ENCODE measurements around the gene MIOS. TPM values are rescaled to one million over a fixed set of nuclear protein-coding genes. Genes with fewer than 3 reads are reported as not detected.

The MIOS gene
- total and polyA plus RNA-seq, 5 donors from 2014 or later: 17.9 to 40.0 (median 23.2) TPM

DNA sequence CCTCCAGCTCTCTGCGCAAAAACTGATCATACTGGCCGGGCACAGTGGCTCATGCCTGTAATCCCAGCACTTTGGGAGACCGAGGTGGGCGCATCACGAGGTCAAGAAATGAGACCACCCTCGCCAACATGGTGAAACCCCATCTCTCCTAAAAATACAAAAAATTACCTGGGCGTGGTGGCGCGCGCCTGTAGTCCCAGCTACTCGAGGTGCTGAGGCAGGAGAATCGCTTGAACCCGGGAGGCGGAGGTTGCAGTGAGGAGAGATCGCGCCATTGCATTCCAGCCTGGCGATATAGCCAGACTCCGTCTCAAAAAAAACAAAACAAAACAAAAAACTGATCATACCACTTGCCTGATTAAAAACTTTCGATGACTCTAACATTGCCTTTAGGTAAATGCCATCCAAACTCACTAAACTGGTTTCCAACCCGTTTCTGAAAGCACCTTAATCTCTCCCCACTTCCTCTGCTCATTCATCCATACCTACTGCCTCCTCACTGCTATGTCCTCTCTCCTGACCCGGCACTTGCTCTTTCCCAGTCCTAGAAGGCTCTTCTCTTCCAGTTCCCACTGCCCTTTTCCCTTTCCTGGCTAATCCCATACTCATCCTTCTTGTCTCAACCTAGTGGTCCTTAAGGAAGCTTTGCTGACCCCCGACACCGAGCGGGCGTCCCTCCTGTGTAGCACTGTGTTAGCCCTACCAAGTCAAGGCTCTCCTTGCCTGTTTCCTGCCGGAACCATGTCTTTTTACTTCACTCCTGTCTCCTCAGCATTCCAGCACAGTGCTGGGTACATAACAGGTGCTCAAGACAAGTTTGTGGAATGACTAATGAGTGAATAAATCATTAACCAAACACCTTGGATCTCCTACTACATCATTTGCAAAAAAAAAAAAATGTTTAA is 686 bp upstream of the MIOS start:
- Histone ChIP-seq H3K27ac (ENCODE audit: insufficient read depth, low read length, poor library complexity, severe bottlenecking) (peak overlapping the region; percentile 91), H3K27me3 (ENCODE audit: control insufficient read depth, insufficient read depth, low read length) (no peaks in the 10 kb centered on the region), H3K36me3 (ENCODE audit: control insufficient read depth, insufficient read depth, low read length) (no peaks in the 10 kb centered on the region), H3K9me3 (ENCODE audit: control insufficient read depth in 2 of 2, low read length in 2 of 2) (no peaks in the 10 kb centered on the region), H3K4me1 (ENCODE audit: control insufficient read depth, insufficient read depth, low read length, poor library complexity, severe bottlenecking) (peaks cover 39% of the 10 kb centered on the region), H3K4me3 (ENCODE audit: low read depth, low read length) (peak overlapping the region; percentile 78)
- ATAC-seq (ENCODE audit: low read depth in 2 of 2): no peak
- H3K27ac Mint-ChIP-seq: no peak overlapping the region
- peak in 1 of 3 donors; percentile 2 for DNase-seq
- H3K27me3 Mint-ChIP-seq: no peaks in the 10 kb centered on the region
- peaks cover 20 to 39% (median 35%) of the 10 kb centered on the region in 4 donors for H3K4me1 Mint-ChIP-seq
- H3K36me3 Mint-ChIP-seq: peaks cover 3% of the 10 kb centered on the region
- no peak overlapping the region for H3K4me3 Mint-ChIP-seq
- peaks cover 0 to 1% (median 0%) of the 10 kb centered on the region in 7 donors for H3K9me3 Mint-ChIP-seq

DNA sequence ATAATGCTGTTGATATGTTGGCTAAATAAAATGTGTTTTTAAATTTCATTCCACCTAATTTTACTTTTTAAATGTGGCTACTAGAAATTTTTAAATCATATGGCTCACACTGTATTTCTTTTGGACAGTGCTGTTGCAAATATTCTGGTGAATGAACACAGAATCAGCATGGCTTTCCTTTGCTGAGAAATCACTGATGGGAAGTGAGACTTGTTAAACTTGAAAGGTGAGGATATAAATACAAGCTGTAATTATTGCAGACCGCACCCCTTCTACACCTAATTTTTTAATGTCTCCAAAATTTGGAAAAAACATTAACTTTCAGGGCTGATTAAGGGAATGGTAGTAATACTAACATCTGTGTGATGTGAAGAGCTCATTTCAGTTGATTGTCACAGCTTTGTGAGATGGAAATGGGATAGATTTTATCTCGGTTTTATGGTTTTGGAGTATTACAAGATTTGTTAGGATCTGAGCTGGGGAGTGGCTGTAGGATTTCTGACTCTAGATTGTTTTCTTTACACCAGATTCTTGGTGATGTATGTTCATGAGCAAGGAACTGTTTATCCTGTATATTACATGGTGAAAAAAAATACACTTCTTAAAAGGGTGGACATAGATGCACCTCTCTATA is 1.3 kb downstream of the MIOS start:
- H3K4me3 ChIP-seq (ENCODE audit: low read depth, low read length): peak overlapping the region; percentile 95
- no peaks in the 10 kb centered on the region for H3K27me3 ChIP-seq (ENCODE audit: control insufficient read depth, insufficient read depth, low read length)
- peak overlapping the region; percentile 91 for H3K27ac ChIP-seq (ENCODE audit: insufficient read depth, low read length, poor library complexity, severe bottlenecking)
- Mint-ChIP-seq H3K9me3 (peaks cover 0 to 1% (median 0%) of the 10 kb centered on the region in 7 donors), H3K27me3 (no peaks in the 10 kb centered on the region), H3K4me3 (peak overlapping the region; percentile 77 to 97 (median 86)), H3K27ac (peak overlapping the region; percentile 94 to 98 (median 94)), H3K4me1 (peaks cover 20 to 46% (median 39%) of the 10 kb centered on the region in 4 donors), H3K36me3 (peaks cover 7% of the 10 kb centered on the region)
- H3K4me1 ChIP-seq (ENCODE audit: control insufficient read depth, insufficient read depth, low read length, poor library complexity, severe bottlenecking): peaks cover 39% of the 10 kb centered on the region
- peaks cover 4% of the 10 kb centered on the region for H3K36me3 ChIP-seq (ENCODE audit: control insufficient read depth, insufficient read depth, low read length)
- peak in 1 of 3 donors; percentile 14 for DNase-seq
- no peak for ATAC-seq (ENCODE audit: low read depth in 2 of 2)
- H3K9me3 ChIP-seq (ENCODE audit: control insufficient read depth in 2 of 2, low read length in 2 of 2): no peaks in the 10 kb centered on the region

DNA sequence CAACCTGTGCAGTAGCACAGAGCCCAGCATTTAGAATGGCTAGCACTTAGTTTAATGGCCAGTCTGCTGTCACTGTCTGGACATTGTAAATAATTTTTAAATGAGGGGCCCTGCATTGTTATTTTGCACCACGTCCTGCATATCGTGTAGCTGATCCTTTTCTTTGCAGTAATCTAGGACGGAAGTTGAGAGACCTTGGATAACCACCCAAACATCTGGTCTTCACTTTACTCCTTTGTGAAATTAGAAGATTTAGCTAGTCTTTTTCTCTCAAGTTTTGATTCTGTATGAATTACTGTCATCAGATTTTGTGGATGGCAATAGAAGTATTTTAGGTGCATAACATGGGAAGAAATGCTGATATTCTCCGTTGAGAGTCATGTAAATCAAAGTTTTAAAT is 1.9 kb downstream of the MIOS start:
- DNase-seq: no peak
- Histone ChIP-seq H3K27ac (ENCODE audit: insufficient read depth, low read length, poor library complexity, severe bottlenecking) (peak overlapping the region; percentile 91), H3K4me3 (ENCODE audit: low read depth, low read length) (peak overlapping the region; percentile 95), H3K27me3 (ENCODE audit: control insufficient read depth, insufficient read depth, low read length) (no peaks in the 10 kb centered on the region), H3K36me3 (ENCODE audit: control insufficient read depth, insufficient read depth, low read length) (peaks cover 5% of the 10 kb centered on the region), H3K4me1 (ENCODE audit: control insufficient read depth, insufficient read depth, low read length, poor library complexity, severe bottlenecking) (peaks cover 39% of the 10 kb centered on the region), H3K9me3 (ENCODE audit: control insufficient read depth in 2 of 2, low read length in 2 of 2) (no peaks in the 10 kb centered on the region)
- peaks cover 20 to 48% (median 40%) of the 10 kb centered on the region in 4 donors for H3K4me1 Mint-ChIP-seq
- H3K27ac Mint-ChIP-seq: peak overlapping the region; percentile 64 to 94 (median 94)
- peak overlapping the region; percentile 77 to 97 (median 86) for H3K4me3 Mint-ChIP-seq
- peaks cover 12% of the 10 kb centered on the region for H3K36me3 Mint-ChIP-seq
- no peak for ATAC-seq (ENCODE audit: low read depth in 2 of 2)
- H3K27me3 Mint-ChIP-seq: no peaks in the 10 kb centered on the region
- peaks cover 0 to 1% (median 0%) of the 10 kb centered on the region in 7 donors for H3K9me3 Mint-ChIP-seq

DNA sequence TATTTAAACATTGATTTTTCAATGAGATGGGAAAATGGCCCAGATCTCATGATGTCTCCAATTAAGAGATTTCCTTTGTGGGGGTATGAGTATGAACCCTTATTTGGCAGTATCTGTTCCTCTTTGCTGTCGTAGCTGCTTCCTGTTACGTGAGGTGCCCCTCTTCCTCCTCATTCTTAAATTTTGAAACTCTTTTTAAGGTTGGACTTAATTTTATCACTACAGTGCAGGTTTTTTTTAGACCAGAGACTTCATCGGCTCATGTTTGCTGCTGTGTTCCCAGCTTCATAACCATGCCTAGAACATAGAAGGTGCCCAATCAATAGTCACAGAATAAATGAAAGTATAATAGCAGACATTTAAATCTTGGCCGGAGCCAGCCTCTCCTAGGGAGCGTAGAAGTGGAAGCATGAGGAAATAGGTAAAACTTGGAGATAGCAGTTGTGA is 2.4 kb downstream of the MIOS start:
- Histone ChIP-seq H3K27me3 (ENCODE audit: control insufficient read depth, insufficient read depth, low read length) (no peaks in the 10 kb centered on the region), H3K4me1 (ENCODE audit: control insufficient read depth, insufficient read depth, low read length, poor library complexity, severe bottlenecking) (peaks cover 39% of the 10 kb centered on the region), H3K4me3 (ENCODE audit: low read depth, low read length) (peak overlapping the region; percentile 95), H3K36me3 (ENCODE audit: control insufficient read depth, insufficient read depth, low read length) (peaks cover 5% of the 10 kb centered on the region), H3K27ac (ENCODE audit: insufficient read depth, low read length, poor library complexity, severe bottlenecking) (peak overlapping the region; percentile 91), H3K9me3 (ENCODE audit: control insufficient read depth in 2 of 2, low read length in 2 of 2) (no peaks in the 10 kb centered on the region)
- H3K36me3 Mint-ChIP-seq: peaks cover 17% of the 10 kb centered on the region
- peak overlapping the region; percentile 64 to 94 (median 94) for H3K27ac Mint-ChIP-seq
- H3K4me1 Mint-ChIP-seq: peaks cover 20 to 53% (median 42%) of the 10 kb centered on the region in 4 donors
- DNase-seq (peak in 2 of 3 donors; percentile 57 to 72), ATAC-seq (ENCODE audit: low read depth in 2 of 2) (peak; percentile 34 to 35)
- H3K27me3 Mint-ChIP-seq: no peaks in the 10 kb centered on the region
- H3K9me3 Mint-ChIP-seq: peaks cover 0 to 1% (median 0%) of the 10 kb centered on the region in 7 donors
- peak overlapping the region; percentile 77 to 97 (median 86) for H3K4me3 Mint-ChIP-seq

DNA sequence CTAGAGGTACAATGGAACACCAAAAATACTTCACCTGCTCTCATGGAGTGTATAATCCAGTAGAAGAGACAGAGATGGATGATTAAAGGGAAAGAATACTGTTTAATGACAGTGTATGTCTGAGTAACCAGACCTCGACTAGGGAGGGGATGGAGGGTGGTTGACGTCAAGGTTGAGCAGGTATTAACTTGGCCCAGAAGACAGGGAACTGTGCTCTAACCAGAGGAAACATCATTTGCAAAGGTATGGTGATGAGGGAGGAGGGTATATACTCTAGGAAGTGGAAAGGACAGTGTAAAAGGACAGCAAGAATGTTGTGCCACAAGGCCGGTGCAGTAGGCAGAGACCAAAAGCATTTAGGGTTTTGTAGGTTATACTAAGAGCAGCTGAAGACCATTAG is 2.9 kb downstream of the MIOS start:
- peaks cover 21% of the 10 kb centered on the region for H3K36me3 Mint-ChIP-seq
- H3K4me3 Mint-ChIP-seq: peak overlapping the region; percentile 77 to 97 (median 86)
- peaks cover 0 to 1% (median 0%) of the 10 kb centered on the region in 7 donors for H3K9me3 Mint-ChIP-seq
- H3K27ac Mint-ChIP-seq: peak overlapping the region; percentile 38 to 94 (median 94)
- peaks cover 20 to 56% (median 44%) of the 10 kb centered on the region in 4 donors for H3K4me1 Mint-ChIP-seq
- Histone ChIP-seq H3K27me3 (ENCODE audit: control insufficient read depth, insufficient read depth, low read length) (no peaks in the 10 kb centered on the region), H3K4me3 (ENCODE audit: low read depth, low read length) (peak overlapping the region; percentile 95), H3K27ac (ENCODE audit: insufficient read depth, low read length, poor library complexity, severe bottlenecking) (peak overlapping the region; percentile 91), H3K9me3 (ENCODE audit: control insufficient read depth in 2 of 2, low read length in 2 of 2) (no peaks in the 10 kb centered on the region), H3K4me1 (ENCODE audit: control insufficient read depth, insufficient read depth, low read length, poor library complexity, severe bottlenecking) (peaks cover 39% of the 10 kb centered on the region), H3K36me3 (ENCODE audit: control insufficient read depth, insufficient read depth, low read length) (peaks cover 5% of the 10 kb centered on the region)
- ATAC-seq (ENCODE audit: low read depth in 2 of 2) (no peak), DNase-seq (no peak)
- no peaks in the 10 kb centered on the region for H3K27me3 Mint-ChIP-seq

DNA sequence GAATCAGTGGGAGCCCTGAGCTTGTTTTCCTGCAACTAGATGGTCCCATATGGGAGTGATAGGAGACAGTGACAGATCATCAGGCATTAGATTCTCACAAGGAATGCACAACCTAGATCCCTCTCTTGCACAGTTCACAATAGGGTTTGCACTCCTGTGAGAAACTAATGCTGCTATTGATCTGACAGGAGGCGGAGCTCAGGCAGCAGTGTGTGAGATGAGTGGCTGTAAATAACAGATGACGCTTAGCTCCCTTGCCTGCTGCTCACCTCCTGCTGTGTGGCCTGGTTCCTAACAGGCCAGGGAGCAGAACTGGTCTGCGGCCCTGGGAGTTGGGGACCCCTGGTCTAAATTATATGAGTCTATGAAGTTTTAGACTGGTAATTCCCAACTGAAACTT is 3.9 kb downstream of the MIOS start:
- H3K4me1 ChIP-seq (ENCODE audit: control insufficient read depth, insufficient read depth, low read length, poor library complexity, severe bottlenecking): peaks cover 39% of the 10 kb centered on the region
- Mint-ChIP-seq H3K4me3 (peak overlapping the region in 3 of 4 donors; percentile 12 to 52 (median 27)), H3K9me3 (peaks cover 0 to 1% (median 0%) of the 10 kb centered on the region in 7 donors), H3K27me3 (no peaks in the 10 kb centered on the region), H3K4me1 (peaks cover 20 to 56% (median 46%) of the 10 kb centered on the region in 4 donors), H3K27ac (peak overlapping the region in 2 of 3 donors; percentile 94), H3K36me3 (peaks cover 21% of the 10 kb centered on the region)
- H3K4me3 ChIP-seq (ENCODE audit: low read depth, low read length): no peak overlapping the region
- no peaks in the 10 kb centered on the region for H3K9me3 ChIP-seq (ENCODE audit: control insufficient read depth in 2 of 2, low read length in 2 of 2)
- no peak overlapping the region for H3K27ac ChIP-seq (ENCODE audit: insufficient read depth, low read length, poor library complexity, severe bottlenecking)
- ATAC-seq (ENCODE audit: low read depth in 2 of 2): no peak
- DNase-seq: peak in 2 of 3 donors; percentile 4 to 14
- no peaks in the 10 kb centered on the region for H3K27me3 ChIP-seq (ENCODE audit: control insufficient read depth, insufficient read depth, low read length)
- H3K36me3 ChIP-seq (ENCODE audit: control insufficient read depth, insufficient read depth, low read length): peaks cover 5% of the 10 kb centered on the region

DNA sequence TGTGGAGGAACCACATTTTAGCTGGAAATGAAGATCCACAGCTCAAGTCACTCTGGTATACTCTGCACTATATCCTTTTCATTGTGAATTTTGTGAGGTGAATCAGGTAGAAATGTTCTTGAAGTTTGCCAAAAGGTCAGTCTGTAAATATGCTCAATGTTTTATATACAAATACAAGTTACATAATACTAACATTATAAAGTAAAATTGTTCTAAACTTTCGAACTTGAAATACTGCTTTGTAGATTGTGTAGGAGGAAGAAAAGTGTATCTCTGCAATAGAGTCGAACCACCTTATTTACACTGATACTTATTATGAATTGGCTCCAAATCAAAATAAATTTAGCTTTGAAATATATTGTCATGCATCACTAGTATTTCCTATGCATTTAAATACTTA is 7.0 kb downstream of the MIOS start:
- H3K9me3 ChIP-seq (ENCODE audit: control insufficient read depth in 2 of 2, low read length in 2 of 2): no peaks in the 10 kb centered on the region
- peaks cover 19% of the 10 kb centered on the region for H3K4me1 ChIP-seq (ENCODE audit: control insufficient read depth, insufficient read depth, low read length, poor library complexity, severe bottlenecking)
- Mint-ChIP-seq H3K27ac (no peak overlapping the region), H3K4me3 (no peak overlapping the region), H3K36me3 (peaks cover 21% of the 10 kb centered on the region), H3K9me3 (peaks cover 0 to 1% (median 0%) of the 10 kb centered on the region in 7 donors), H3K27me3 (no peaks in the 10 kb centered on the region), H3K4me1 (peaks cover 10 to 43% (median 35%) of the 10 kb centered on the region in 4 donors)
- no peak overlapping the region for H3K27ac ChIP-seq (ENCODE audit: insufficient read depth, low read length, poor library complexity, severe bottlenecking)
- peaks cover 7% of the 10 kb centered on the region for H3K36me3 ChIP-seq (ENCODE audit: control insufficient read depth, insufficient read depth, low read length)
- ATAC-seq (ENCODE audit: low read depth in 2 of 2) (no peak), DNase-seq (no peak)
- H3K27me3 ChIP-seq (ENCODE audit: control insufficient read depth, insufficient read depth, low read length): no peaks in the 10 kb centered on the region
- no peak overlapping the region for H3K4me3 ChIP-seq (ENCODE audit: low read depth, low read length)
